GM18870 (cell line): Measurements from ENCODE around the gene DNM1.

ENCODE experiments used
- ATAC-seq: cut with Tn5 transposase; IDR thresholded peaks from one replicate; pipeline ENCODE4 v1.9.1; 2021; ENCODE audit warnings: moderate library complexity; ENCODE audit not compliant: unreplicated experiment

Gene DNM1

DNA sequence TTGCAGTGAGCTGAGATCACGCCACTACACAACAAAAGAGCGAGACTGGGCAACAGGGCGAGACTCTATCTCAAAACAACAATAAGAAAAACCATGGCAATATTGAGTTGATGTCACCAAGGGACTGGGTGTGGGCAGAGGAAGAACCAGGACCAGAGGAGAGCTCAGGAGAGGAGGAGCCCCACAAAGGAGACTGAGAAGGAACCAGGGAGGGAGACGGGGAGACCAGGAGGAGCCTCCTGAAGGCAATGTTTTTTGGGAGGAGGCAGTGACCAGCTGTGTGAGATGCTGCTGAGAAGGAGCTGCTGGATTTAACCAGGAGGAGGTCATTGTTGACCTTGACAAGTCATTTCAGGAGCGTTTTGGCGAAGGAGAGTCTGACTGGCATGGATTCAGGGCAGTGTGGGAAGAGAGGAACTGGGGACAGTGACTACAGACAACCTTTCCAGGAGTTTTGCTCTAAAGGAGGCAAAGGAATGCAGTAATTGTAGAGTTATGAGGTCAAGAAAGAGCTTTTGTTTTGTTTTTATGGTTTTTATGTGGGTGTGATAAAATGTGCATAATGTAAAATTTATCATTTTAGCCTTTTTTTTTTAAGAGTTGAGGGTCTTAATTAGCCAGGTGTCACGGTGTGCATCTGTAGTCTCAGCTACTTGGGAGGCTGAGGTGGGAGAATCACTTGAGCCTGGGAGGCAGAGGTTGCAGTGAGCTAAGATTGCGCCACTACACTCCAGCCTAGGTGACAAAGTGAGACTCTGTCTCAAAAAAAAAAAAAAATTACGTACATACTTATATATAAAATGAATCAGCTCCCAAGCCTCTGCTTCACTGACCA lies 101.2 kb downstream of the DNM1 start:
- no peak for ATAC-seq
